GM19238 (cell line): ENCODE measurements around the gene ZNF394.
"Not testable (repeated sequence)": the region's sequence is repeated elsewhere in the genome, so short reads cannot be mapped to it uniquely, and the experiment has no call there.

Experiments used
- DNase-seq: peaks from one replicate; pipeline ENCODE4 v3.0.0; 2011; ENCODE audit warnings: low spot score; ENCODE audit not compliant: insufficient read length

The ZNF394 gene

GRCh38 chr7:99499721-99500636 lies at the start of gene ZNF394:
Gene ZNF394, minus strand, starts transcription at chr7:99500281. Its CDS starts 188 bp downstream, at chr7:99500093.
- peak; percentile 81 for DNase-seq

- not testable (repeated sequence) for DNase-seq
Observed at GRCh38 chr7:99549545-99549944, 49.5 kb upstream of the ZNF394 start.

GRCh38 chr7:99545308-99545707 lies 45.2 kb upstream of the ZNF394 start:
- DNase-seq, result not testable (repeated sequence)

GRCh38 chr7:99543916-99544315 lies 43.8 kb upstream of the ZNF394 start:
- no peak for DNase-seq

- DNase-seq, result no peak
Observed at GRCh38 chr7:99543081-99543671, 43.1 kb upstream of the ZNF394 start.

GRCh38 chr7:99541212-99541611 lies 41.1 kb upstream of the ZNF394 start:
- DNase-seq, result no peak

- DNase-seq, result no peak
Observed at GRCh38 chr7:99540542-99540941, 40.5 kb upstream of the ZNF394 start.

GRCh38 chr7:99539213-99539811 lies 39.2 kb upstream of the ZNF394 start:
- no peak for DNase-seq

- DNase-seq, result no peak
Observed at GRCh38 chr7:99535667-99536066, 35.6 kb upstream of the ZNF394 start.

GRCh38 chr7:99531354-99531765 lies 31.3 kb upstream of the ZNF394 start:
- DNase-seq, result no peak

GRCh38 chr7:99525713-99526440 lies 25.8 kb upstream of the ZNF394 start:
- no peak for DNase-seq

GRCh38 chr7:99521399-99521798 lies 21.3 kb upstream of the ZNF394 start:
- DNase-seq, result no peak

GRCh38 chr7:99514050-99514449 lies 14.0 kb upstream of the ZNF394 start:
- no peak for DNase-seq

- no peak for DNase-seq
Observed at GRCh38 chr7:99505324-99505662, 5.2 kb upstream of the ZNF394 start.

GRCh38 chr7:99504603-99505323 lies 4.7 kb upstream of the ZNF394 start, which contains the start of gene ZKSCAN5:
Gene ZKSCAN5, plus strand, starts transcription at chr7:99504662. Its CDS starts 1,383 bp downstream, at chr7:99506045.
- peak; percentile 93 for DNase-seq

GRCh38 chr7:99504281-99504602 lies 4.2 kb upstream of the ZNF394 start:
- no peak for DNase-seq

GRCh38 chr7:99501236-99501635 lies 1.2 kb upstream of the ZNF394 start:
- not testable (repeated sequence) for DNase-seq

- DNase-seq, result no peak
Observed at GRCh38 chr7:99500637-99501009, 542 bp upstream of the ZNF394 start.

GRCh38 chr7:99499371-99499720 lies 735 bp downstream of the ZNF394 start:
- no peak for DNase-seq

GRCh38 chr7:99498546-99498944 lies 1.5 kb downstream of the ZNF394 start:
- no peak for DNase-seq
